ENCODE data around the gene NID1. TPM values are rescaled to one million over a fixed set of nuclear protein-coding genes. Genes with fewer than 3 reads are reported as not detected.

NID1 gene
- total and polyA plus RNA-seq, 2 donors (not counting 3 experiments of a cell fraction or from before 2014, with no cell fraction given): 87.0 to 109 TPM

DNA sequence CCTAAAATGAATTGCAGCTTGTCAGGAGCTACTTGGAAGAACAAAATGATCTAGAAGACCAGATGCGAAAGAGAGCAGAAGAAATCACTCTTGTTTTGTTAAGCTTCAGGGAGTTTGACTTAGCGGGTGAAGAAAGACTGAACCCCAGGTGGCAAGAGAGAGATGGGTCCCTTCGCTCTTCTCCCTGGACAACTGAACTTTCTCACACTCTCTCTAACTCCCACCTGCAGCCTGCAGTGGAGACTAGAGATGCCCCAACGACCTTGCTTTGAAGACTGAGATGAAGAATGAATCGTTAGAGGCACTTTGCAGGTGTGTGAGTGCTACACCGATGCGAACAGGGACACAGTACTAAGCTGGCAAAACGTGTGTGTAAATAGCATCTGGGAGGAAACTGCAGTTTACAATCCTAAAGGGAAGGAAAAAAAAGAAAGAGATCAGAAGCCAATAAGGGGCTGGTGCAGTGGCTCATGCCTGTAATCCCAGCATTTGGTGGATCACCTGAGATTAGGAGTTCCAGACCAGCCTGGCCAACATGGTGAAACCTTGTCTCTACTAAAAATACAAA lies 133.6 kb downstream of the NID1 start:
- no TSS peak for BruUV-seq (replicated peaks)
- FAIRE-seq (no peak), DNase-seq (ENCODE audit: low read depth, low spot score) (no peak)
- no peaks in the 10 kb centered on the region for H3K79me2 ChIP-seq (ENCODE audit: control insufficient read depth, insufficient read depth, low read length)
- TF ChIP-seq CTCF (IDR thresholded peaks at IDR 0.05; ENCODE audit: extremely low read depth in 1 of 2, insufficient read depth in 1 of 2, low read depth in 1 of 2, low read length in 2 of 2): no peak
- TF ChIP-seq, protein P1, sequence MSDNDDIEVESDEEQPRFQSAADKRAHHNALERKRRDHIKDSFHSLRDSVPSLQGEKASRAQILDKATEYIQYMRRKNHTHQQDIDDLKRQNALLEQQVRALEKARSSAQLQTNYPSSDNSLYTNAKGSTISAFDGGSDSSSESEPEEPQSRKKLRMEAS (IDR thresholded peaks at IDR 0.05; ENCODE audit: insufficient read depth, insufficient read length): no peak
- TF ChIP-seq POLR2A (IDR thresholded peaks at IDR 0.05; ENCODE audit: low read depth, low read length): no peak
- no peak for TF ChIP-seq EZH2 (IDR thresholded peaks at IDR 0.05; ENCODE audit: borderline replicate concordance, low read depth, low read length, severe bottlenecking)
- TF ChIP-seq GATA2 (IDR thresholded peaks at IDR 0.05; ENCODE audit: insufficient read depth, insufficient read length, low read depth, low read length): no peak
- TF ChIP-seq JUN (IDR thresholded peaks at IDR 0.05; ENCODE audit: borderline replicate concordance, insufficient read depth, insufficient read length, low read depth): no peak
- no peak overlapping the region for H3K4me2 ChIP-seq (ENCODE audit: insufficient read depth, low read length)
- no peaks in the 10 kb centered on the region for H3K9me1 ChIP-seq (replicated peaks; ENCODE audit: control insufficient read depth, extremely low read depth, insufficient read depth, low read length)
- H3K36me3 ChIP-seq (ENCODE audit: control insufficient read depth in 2 of 2, extremely low read depth in 1 of 2, insufficient read depth in 2 of 2, low read length in 2 of 2): no peaks in the 10 kb centered on the region
- peaks cover 8% of the 10 kb centered on the region for H3K4me1 ChIP-seq (ENCODE audit: control insufficient read depth, extremely low read depth, insufficient read depth, low read length)
- dilution Hi-C loops (cut with MboI; ENCODE audit: extremely low pct_ligation_motif_present, low sequenced_read_pairs) (no loop called here), intact Hi-C loops (cut with micrococcal nuclease) (no loop called here)
- no peak overlapping the region for H3K9ac ChIP-seq (replicated peaks; ENCODE audit: extremely low read depth, insufficient read depth, low read length)
- H3K27me3 ChIP-seq (ENCODE audit: control insufficient read depth in 2 of 2, insufficient read depth in 2 of 2, low read length in 2 of 2): no peaks in the 10 kb centered on the region
- ChIA-PET CTCF (interaction anchor here (1.0 to 4.2 kb wide), 4 partner anchors 12 to 65 kb away, joined by 3 to 22 read pairs (median 12); partner anchors contain the start of gene LYST), POLR2A (no interaction called here)
- no peaks in the 10 kb centered on the region for H4K20me1 ChIP-seq (replicated peaks; ENCODE audit: control insufficient read depth, extremely low read depth, insufficient read depth, low read length)
- no peaks in the 10 kb centered on the region for H3K9me3 ChIP-seq (replicated peaks; ENCODE audit: control insufficient read depth, insufficient read depth, low read length)
- H2AFZ ChIP-seq (ENCODE audit: low read depth, low read length): no peak overlapping the region
- no peak overlapping the region for H3K4me3 ChIP-seq (replicated peaks in 1 of 3; ENCODE audit: insufficient read depth in 1 of 3, low read depth in 1 of 3, low read length in 3 of 3)
- H3K27ac ChIP-seq (ENCODE audit: insufficient read depth, low read depth, low read length): no peak overlapping the region

All from endothelial cell of umbilical vein (primary cell).